Hepatic stellate cell (primary cell): ENCODE measurements around the gene ARHGAP22.
"Not testable (repeated sequence)": the region's sequence is repeated elsewhere in the genome, so short reads cannot be mapped to it uniquely, and the experiment has no call there.

Experiments used
- DNase-seq: peaks from one replicate; pipeline ENCODE4 v3.0.0; 2011; ENCODE audit warnings: low spot score

ARHGAP22 gene, protein sequence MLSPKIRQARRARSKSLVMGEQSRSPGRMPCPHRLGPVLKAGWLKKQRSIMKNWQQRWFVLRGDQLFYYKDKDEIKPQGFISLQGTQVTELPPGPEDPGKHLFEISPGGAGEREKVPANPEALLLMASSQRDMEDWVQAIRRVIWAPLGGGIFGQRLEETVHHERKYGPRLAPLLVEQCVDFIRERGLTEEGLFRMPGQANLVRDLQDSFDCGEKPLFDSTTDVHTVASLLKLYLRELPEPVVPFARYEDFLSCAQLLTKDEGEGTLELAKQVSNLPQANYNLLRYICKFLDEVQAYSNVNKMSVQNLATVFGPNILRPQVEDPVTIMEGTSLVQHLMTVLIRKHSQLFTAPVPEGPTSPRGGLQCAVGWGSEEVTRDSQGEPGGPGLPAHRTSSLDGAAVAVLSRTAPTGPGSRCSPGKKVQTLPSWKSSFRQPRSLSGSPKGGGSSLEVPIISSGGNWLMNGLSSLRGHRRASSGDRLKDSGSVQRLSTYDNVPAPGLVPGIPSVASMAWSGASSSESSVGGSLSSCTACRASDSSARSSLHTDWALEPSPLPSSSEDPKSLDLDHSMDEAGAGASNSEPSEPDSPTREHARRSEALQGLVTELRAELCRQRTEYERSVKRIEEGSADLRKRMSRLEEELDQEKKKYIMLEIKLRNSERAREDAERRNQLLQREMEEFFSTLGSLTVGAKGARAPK

DNA sequence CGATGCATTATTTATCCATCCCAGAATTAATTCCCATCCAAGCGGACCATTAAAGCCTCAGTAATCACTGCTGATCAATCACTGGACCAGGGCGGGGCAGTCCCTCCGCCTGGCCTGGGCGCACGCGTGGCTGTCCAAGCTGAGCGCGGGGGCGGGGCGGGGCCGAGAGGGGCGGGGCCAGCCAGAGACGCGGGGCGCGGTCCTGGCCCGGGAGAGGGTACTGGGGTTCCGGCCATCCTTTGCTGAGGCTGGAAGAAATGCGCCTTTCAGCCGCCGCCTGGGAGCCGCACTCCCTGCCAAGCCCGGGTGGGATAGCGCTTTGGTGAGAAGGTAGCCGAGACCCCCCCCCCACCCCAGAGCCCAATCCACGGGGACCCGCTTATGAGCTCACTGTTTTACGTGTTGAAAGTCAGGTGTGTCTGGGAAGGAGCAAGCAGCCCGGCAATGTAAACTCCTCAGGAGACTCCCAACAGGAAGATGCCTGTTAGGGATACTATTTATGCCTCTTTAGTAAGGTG lies at the start of gene ARHGAP22:
TSS of gene ARHGAP22 (minus strand) at position 83 of the 518 bp plus-strand sequence. CDS start 277 bp downstream, outside the sequence.
- peak; percentile 84 for DNase-seq

DNA sequence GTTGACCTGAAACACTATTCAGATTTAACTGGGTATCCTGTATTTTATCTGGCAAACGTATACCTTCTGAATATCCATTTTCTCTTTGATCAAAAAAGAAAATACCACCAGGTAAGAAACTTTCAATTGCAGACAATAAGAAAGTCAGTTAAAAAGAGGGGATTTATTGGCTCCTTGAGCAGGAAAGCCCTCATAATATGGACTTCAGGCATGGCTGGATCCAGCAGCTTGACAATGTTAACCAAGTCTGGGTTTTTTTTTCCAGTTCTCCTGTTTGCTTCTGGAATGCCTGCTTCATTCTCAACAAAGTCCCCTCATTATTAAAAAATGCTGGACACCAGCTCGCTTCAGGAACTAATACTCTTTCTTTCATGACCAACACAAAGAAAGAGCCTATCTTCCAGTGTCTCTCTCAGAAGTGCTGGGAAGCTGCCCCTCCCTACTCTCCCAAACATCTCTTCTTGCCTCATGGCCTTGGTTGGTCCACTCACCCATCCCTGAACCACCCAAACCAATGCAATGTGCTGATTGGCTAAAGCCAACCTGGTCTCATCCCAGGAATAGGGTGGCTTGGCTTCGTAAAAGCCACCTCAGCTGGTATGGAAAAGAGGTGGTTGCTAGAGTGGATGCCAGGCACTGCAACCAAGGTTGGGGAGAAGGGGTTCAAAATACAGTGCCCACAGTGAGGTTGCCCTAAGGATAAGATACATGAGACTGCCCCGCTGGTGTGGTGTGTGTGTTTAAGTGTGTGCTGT lies 49.2 kb upstream of the ARHGAP22 start:
- no peak for DNase-seq

DNA sequence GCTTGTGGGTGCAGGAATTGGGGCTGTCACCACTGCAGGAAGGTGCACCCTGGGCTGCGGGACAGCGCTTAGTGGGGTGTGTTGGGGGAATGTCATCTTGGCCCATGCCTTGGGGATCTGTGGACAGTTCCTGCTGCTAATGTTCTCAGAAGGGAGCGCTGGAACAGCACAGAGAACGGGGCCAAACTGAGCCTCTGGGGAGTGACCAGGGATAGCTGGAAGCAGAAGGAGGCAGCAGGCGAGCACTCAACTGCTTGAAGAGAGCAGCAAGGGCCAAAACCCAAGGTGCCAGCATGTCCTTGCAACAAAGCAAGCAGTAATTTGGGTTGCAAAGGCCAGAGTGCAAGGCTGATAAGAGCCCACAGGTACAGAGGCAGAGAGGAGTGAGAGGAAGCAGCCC lies 48.5 kb upstream of the ARHGAP22 start:
- no peak for DNase-seq

DNA sequence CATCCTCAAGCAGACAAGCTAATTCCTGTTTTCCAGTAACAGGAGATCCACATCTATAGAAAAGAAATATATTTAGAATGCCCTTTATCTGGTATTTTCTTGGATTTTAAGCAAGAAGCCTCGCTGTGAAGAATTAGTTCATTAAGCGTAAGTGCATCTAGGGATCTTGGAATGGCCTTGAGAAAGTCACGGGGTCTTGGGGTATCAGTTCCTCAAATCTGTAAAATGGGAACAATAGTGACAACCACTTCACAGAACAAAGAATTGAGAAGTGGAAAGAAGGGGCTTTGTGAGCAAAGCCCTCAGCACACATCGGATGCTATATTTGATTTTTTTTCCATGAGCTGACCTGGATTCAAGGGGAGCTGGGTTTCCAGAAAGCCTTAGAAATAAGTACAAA lies 47.5 kb upstream of the ARHGAP22 start:
- DNase-seq = no peak

DNA sequence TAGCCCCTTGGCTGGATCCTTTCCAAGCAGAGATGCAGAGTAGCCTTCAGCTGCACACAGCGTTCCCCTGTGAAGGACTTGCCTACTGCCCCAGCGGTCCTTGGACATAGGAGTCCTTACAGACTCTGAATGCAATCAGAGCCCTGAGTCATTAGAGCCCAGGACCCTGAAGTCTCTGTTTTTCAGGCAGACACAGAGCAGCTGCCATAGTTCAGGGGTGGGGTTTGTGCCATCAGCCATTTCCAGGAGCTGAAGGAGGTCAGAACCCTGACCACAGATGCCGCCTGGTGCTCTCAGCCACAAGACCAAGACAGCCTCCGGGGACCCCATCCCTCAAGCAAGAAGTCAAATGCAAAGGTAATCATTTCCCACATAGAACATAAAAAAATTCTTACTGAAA lies 47.0 kb upstream of the ARHGAP22 start:
- DNase-seq = no peak

DNA sequence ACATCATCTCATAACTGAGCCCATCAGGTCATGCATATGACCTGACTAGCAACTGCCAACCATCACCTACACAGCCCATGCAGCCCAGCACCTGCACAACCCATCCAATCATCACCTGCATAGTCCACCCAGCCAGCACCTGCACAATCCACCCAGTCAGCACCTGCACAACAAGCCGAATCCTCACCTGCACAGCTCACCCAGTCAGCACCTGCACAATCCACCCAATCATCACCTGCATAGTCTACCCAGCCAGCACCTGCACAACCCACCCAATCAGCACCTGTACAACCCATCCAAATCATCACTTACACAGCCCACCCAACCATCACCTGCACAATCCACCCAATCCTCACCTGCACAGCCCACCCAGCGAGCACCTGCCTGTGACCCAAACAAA lies 46.4 kb upstream of the ARHGAP22 start:
- no peak for DNase-seq

DNA sequence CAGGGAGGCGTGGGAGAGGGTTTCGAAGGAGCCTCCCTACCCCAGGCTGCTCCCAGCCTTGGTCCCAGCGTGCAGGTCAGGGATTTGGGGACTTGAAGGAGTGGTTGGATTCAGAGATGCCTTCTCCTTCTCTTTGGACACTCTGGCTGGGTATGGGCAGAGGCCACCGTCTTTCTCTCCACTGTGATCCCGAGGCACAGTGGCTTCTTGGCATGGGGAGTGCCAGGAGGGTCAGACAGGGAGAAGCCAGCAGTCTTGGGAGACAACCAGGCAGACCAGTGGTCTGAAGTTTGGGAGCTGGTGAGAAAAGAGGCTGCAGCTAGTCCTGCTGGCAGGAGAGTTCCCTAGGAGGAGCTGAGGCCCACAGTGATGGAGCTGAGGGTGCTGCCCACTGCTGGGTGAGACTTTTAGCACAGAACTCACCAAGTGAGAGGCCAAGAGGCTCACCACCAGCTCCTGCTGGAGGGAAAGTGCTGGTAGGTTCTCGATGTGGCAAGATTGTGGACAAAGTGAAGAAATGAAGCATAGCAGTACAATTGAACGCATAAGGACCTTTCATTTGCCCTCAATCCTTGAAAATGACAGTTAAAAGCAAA lies 44.6 kb upstream of the ARHGAP22 start:
- DNase-seq = peak; percentile 34

DNA sequence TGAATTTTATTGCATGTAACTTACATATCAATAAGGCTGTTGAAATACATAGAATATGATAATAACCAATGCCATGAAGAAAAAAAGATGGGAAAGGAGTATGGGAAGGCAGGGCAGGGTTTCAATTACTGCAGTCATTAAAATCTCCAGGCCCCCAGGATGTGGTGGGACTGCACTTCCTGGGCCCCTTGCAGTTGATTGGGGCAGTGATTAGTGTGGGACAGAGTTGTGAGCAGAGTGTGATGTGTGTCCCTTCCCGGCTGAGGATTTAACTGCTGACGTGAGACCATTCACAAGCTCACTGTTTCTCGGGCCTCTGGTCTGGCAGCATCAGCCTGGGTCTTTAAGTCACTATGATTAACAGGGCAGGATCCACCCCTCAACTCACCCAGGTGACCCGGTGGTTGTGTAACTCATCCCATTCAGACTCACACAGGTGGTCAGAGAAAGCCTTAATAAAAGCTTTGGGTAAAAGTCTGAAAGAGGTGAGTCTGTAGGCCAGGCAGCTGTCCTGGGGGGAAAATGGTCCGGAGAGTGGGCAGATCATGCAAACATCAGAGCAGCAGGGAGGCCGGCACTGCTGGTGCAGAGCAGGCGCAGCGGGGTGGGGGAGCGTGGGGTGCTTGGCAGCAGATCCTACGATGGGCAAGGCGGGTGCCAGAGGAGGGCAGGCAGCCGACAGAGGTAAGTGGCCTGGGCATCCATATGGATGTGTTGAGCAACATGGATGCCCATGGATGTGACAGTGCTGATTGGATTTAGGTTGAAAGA lies 43.5 kb upstream of the ARHGAP22 start:
- no peak for DNase-seq

DNA sequence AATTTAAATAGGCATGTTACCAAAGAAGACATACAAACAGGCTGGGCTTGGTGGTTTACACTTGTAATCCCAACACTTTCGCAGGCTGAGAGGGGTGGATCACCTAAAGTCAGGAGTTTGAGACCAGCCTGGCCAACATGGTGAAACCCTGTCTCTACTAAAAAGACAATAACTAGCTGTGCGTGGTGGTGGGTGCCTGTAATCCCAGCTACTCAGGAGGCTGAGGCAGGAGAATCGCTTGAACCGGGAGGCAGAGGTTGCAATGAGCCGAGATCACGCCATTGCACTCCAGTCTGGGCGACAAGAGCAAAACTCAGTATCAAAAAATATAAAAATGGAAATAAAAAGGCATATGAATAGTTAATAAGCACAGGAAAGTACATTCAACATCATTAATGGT lies 42.2 kb upstream of the ARHGAP22 start:
- DNase-seq = not testable (repeated sequence)

DNA sequence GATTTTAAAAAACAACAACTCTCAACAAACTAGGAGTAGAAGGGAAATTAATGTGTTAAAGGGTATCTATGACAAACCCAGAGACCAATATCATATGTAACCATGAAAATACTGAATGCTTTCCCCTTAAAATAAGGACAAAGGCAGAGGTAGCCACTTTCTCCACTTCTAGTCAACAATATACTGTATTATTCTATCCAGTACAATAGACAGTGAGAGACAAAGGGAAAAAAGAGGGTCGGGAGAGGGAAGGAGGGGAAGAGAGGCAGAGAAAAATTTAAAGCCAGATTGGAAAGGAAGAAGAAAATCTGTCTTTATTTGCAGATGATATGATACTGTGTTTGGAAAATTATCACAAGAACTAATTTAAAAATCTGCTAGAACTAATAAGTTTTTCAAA lies 40.7 kb upstream of the ARHGAP22 start:
- DNase-seq = no peak

DNA sequence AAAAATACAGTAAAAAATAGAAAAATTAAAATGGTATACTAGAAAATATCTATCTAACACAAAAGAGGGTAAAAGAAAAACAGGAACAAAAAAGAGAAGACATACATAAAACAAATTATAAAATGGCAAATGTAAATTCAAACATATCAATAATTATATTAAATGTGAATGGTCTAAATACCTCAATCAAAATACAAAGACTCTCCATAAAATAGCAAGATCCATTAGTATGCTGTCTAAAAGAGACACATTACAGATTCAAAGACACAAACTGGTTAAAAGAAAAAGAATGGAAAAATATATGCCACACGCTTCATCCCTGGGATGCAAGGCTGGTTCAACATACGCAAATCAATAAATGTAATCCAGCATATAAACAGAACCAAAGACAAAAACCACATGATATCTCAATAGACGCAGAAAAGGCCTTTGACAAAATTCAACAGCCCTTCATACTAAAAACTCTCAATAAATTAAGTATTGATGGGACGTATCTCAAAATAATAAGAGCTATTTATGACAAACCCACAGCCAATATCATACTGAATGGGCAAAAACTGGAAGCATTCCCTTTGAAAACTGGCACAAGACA lies 36.3 kb upstream of the ARHGAP22 start:
- not testable (repeated sequence) for DNase-seq

DNA sequence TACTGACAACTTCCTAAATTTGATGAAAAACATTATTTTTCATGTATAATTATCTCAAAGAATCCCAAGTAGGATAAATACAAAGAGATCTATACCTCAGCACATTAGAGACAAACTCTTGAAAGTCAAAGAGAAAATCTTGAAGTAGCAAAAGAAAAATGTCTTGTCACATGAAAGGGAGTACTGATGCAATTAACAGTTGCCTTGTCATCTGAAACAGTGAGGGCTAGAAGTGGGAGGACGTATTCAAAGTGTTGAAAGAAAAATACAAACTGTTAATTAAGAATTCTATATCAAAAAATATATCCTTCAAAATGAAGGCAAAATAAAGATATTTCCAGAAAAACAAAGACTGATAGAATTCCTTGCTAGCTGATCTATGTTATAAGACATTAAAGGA lies 35.5 kb upstream of the ARHGAP22 start:
- DNase-seq = no peak

DNA sequence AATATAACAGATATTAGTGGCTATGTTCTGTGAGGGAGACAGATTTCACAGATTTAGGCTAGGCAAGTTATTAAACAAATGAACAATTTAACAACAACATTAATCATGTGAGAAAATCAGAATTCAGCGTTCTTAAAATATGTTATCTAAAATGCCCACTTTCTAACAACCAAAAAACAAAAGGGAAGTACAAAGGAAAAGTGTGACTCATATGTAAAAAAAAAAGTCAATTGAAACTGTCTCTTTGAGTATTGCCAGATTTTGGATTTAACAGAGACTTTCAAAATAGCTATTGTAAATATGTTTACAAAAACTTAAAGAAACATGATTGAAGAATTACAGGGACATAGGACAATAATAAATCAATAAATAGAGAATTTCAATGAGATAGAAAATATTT lies 34.8 kb upstream of the ARHGAP22 start:
- no peak for DNase-seq

DNA sequence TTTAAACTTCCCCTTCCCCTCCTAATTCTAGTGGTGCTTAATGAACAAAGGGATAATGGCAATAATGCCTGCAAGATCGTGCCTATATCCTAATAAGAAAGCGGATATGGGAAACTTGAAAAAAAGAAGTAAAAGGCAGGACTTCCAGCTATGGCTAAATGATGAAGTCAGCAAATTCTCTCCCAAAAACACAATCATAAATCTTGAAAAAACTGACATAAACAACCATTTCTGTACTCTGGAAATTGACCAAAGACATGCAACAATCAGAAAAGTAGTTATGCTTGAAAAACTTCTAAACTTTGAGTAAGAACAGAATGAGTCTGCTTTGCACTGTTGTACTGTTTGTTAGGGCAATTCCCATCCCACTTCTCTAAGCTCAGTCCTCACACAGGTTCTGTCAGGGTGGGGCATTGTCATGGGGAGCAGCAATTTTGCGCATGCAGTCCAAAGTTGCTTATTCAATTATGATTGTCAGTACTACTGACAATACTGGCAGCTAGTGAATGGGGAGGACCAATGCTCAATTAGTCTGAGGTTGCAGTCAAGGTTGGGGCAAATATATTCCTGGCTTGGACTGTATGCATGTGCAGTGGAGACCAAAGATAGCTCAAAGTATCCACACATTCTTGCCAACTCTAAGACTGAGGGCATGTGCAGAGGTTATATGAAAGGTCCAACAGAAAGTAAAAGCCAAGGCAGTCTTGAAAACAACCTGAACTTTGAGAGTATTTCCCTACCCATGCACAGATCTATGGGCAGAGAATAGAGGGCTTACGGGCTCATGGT lies 34.1 kb upstream of the ARHGAP22 start:
- DNase-seq = no peak

DNA sequence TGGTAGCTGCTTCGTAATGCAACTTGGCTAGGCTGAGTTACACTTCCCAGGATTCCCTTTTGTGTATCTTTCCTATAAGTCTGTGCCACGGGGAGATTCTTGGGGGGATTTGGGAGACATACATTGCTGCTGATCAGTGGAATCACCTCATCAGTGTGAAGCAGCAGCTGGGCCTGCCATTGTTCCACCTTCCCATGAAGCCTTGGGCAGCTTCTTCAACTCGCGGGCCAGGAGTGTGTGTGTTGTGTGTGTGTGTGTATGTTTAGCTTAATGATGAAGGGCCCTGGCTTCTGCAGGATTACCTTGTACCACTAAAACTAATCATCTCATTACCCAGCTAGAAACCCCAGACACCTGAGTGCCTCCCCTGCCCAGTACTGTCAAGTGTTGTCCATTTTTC lies 33.3 kb upstream of the ARHGAP22 start:
- DNase-seq = no peak

DNA sequence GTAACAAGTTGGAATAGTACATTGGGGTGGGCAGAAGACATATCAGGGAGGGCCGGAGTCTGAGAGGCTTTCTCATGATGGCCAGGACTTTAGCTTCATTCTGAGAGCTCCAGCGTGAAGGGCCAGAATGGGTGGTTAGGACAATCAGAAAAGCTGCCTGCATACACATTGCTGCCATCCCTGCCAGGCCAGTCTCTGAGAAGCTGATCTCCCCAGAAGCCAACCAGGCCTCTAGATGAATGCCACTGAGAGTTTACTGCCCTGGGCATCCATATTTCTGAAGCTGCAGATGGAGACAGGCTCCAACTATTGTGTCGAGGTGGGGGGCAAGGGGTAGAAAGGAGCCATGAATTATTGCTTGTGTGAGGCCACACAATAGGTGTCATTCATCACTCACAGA lies 32.0 kb upstream of the ARHGAP22 start:
- DNase-seq = no peak

DNA sequence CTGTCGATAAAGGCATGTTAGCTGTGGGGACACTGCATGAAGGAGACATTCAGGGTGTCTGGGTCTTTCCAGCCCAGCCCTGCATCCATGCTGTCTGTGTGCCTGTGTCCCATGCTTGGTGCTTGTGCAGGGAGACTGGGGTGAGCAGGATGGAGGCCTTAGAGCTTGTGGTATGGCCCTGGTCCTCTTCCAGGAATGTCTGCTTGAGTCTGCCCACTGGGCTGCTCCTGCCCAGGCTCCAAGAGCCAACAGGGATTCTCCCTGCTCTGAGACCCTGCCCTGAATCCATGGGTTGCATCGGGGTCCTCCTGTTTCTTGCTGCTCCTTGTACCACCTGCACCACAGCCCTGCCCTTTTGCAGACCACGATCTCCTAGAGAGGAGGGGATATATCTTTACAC lies 31.4 kb upstream of the ARHGAP22 start:
- no peak for DNase-seq

DNA sequence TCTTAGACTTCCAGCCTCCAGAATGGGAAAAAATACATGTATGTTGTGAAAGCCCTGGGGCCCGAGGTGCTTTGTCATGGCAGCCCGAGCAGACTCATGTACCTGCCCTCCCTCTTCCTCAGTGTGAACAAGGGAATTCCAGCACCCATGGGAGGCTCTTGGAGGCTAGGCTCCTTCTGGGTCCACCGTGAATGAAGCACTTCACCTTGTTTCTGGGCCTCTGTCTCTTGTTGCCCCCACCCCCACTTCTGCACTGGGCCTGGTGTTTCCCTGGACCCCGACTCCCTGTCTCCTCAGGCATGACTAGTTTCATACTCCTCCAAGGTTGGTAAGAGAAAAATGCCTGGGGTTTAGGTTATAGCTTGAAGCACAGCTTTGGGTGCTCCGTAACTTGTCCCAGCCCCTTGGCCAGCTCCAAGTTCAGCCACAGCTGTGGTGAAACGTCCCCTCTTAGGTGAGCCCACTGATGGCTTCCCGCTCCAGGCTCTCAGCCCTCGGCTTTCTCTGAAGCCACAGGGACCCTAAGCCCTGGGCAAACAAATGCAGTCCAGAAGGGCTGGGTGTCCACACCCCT lies 30.2 kb upstream of the ARHGAP22 start:
- no peak for DNase-seq

DNA sequence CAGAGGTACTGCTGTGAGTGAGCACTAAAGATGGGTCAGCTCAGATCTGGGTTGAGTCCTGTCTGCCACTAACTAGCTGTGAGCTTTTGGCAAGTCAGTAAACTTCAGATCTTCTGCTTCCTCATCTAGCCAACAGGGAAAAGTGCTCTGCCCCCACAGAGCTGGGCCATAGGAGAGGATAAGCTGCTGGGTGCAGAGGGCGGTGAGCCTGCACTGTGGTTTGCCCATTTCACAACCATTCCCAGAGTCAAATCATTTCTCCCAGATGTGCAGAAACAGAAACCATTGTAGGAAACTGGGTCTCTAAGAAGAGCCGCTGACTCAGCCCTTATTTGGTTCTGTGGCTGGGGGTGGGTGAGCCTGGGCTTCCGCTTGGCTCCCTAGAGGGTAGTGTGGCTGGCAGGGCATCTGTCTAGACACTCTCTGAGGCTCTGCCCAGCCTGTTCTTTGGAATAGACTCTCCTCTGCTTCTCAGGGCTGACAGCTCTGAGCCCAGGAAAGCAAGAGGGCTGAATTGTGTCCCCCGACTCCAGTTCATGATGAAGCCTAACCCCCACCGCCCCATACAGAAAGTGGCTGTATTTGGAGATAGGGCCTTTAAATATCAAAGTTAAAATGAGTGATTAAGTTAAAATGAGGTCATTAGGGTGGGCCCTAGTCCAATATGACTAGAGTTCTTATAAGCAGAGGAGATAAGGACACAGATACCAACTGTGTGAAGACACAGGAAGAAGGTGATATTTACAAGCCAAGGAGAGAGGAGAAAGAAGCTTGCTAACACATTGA lies 29.5 kb upstream of the ARHGAP22 start:
- DNase-seq = peak; percentile 73
